Measurements from ENCODE around the gene RAB9B.

RAB9B gene

DNA sequence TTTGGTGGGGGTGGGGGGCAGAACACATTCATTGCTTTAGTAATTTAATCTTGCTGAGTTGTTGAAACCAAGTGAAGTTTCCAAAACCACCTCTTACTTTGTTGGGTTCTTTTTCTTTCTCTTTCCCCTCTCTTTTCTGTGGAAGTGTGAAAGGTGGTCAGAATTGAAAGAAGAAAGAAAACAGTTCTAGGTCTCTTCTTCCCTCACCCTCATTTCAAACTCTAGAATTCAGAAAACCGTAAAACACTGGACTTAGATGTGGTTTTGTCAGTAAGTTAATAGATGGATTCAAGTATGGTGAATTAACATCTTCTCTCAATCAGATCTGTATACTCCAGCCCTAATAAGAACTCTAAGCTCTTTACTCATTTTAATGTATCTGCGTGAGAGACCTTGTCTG, 31.7 kb downstream of the RAB9B start:
- Histone ChIP-seq H3K4me3 (ENCODE audit: low read depth, low read length) (no peak overlapping the region), H3K27ac (no peak overlapping the region), H3K9me3 (ENCODE audit: severe bottlenecking) (no peaks in the 10 kb centered on the region), H3K27me3 (ENCODE audit: insufficient read depth, low read depth, severe bottlenecking) (peaks cover 19% of the 10 kb centered on the region), H3K36me3 (no peaks in the 10 kb centered on the region)
- TF ChIP-seq, protein P1, sequence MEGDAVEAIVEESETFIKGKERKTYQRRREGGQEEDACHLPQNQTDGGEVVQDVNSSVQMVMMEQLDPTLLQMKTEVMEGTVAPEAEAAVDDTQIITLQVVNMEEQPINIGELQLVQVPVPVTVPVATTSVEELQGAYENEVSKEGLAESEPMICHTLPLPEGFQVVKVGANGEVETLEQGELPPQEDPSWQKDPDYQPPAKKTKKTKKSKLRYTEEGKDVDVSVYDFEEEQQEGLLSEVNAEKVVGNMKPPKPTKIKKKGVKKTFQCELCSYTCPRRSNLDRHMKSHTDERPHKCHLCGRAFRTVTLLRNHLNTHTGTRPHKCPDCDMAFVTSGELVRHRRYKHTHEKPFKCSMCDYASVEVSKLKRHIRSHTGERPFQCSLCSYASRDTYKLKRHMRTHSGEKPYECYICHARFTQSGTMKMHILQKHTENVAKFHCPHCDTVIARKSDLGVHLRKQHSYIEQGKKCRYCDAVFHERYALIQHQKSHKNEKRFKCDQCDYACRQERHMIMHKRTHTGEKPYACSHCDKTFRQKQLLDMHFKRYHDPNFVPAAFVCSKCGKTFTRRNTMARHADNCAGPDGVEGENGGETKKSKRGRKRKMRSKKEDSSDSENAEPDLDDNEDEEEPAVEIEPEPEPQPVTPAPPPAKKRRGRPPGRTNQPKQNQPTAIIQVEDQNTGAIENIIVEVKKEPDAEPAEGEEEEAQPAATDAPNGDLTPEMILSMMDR (IDR thresholded peaks at IDR 0.05; ENCODE audit: low read depth, low read length), result no peak
- DNase-seq, result no peak

DNA sequence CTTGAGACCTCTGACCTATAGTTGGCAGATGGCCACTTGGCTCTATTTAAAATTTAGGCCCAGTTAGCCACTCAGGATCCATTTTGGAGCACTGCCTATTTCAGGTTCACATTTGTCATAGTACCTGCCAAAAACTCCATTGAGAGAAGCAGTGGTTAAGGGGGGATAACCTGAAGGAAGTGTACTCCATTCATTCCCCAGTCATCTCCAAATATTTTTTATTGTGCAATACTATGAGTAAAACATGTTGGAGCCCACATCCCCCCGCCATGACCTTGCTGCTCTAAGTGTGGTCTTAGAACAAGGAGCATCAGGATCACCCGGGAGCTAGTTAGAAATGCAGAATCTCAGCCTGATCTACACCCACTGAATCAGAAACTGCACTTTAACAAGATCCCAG, 34.4 kb downstream of the RAB9B start:
- Histone ChIP-seq H3K36me3 (no peaks in the 10 kb centered on the region), H3K4me3 (ENCODE audit: low read depth, low read length) (no peak overlapping the region), H3K9me3 (ENCODE audit: severe bottlenecking) (no peaks in the 10 kb centered on the region), H3K27me3 (ENCODE audit: insufficient read depth, low read depth, severe bottlenecking) (peaks cover 23% of the 10 kb centered on the region), H3K27ac (no peak overlapping the region)
- DNase-seq, result no peak
- TF ChIP-seq, protein P1 (IDR thresholded peaks at IDR 0.05; ENCODE audit: low read depth, low read length), result no peak

DNA sequence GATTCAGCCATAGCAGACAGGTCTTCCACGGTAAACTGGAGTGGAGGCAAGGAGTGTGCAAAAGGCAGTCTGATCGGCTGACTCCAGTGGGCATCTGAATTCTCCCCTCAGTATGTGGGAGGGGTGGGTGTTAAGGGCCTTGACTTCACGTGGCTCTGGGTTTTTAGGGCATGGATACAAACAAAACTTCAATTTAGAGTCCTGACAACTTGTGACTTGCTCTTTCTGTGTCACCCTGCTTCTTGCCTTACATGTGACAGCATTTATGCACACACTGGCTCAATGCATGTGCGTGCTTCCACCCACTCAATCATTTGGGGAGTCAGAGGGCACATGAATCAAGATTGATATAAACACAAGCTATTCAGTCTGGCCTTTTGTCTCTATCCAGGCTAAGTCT, 37.9 kb downstream of the RAB9B start:
- H3K4me3 ChIP-seq (ENCODE audit: low read depth, low read length), result no peak overlapping the region
- no peak overlapping the region for H3K27ac ChIP-seq
- no peaks in the 10 kb centered on the region for H3K36me3 ChIP-seq
- TF ChIP-seq, protein P1 (IDR thresholded peaks at IDR 0.05; ENCODE audit: low read depth, low read length), result no peak
- peaks cover 37% of the 10 kb centered on the region for H3K27me3 ChIP-seq (ENCODE audit: insufficient read depth, low read depth, severe bottlenecking)
- no peaks in the 10 kb centered on the region for H3K9me3 ChIP-seq (ENCODE audit: severe bottlenecking)
- no peak for DNase-seq

DNA sequence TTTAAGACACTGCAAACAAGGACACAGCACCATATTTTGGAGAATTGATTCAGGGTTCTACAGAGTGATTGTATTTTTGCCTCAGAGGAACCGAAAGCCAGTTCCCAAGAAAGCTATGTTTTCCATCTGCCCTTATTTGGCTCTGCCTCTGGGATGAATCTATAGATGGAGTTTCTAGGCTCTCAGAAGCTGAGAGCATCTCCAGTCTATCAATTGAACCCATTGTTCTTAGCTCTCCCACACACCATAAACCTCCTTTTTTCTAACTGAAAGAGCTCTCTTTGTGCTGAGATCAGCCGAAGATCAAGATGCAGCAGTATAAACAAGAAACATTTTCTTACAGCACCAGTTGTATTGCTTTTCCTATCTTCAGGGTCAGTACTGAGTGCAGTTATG, 38.5 kb downstream of the RAB9B start:
- no peak overlapping the region for H3K27ac ChIP-seq
- DNase-seq, result no peak
- H3K27me3 ChIP-seq (ENCODE audit: insufficient read depth, low read depth, severe bottlenecking), result peaks cover 42% of the 10 kb centered on the region
- no peaks in the 10 kb centered on the region for H3K9me3 ChIP-seq (ENCODE audit: severe bottlenecking)
- TF ChIP-seq, protein P1 (IDR thresholded peaks at IDR 0.05; ENCODE audit: low read depth, low read length), result no peak
- H3K4me3 ChIP-seq (ENCODE audit: low read depth, low read length), result no peak overlapping the region
- no peaks in the 10 kb centered on the region for H3K36me3 ChIP-seq

DNA sequence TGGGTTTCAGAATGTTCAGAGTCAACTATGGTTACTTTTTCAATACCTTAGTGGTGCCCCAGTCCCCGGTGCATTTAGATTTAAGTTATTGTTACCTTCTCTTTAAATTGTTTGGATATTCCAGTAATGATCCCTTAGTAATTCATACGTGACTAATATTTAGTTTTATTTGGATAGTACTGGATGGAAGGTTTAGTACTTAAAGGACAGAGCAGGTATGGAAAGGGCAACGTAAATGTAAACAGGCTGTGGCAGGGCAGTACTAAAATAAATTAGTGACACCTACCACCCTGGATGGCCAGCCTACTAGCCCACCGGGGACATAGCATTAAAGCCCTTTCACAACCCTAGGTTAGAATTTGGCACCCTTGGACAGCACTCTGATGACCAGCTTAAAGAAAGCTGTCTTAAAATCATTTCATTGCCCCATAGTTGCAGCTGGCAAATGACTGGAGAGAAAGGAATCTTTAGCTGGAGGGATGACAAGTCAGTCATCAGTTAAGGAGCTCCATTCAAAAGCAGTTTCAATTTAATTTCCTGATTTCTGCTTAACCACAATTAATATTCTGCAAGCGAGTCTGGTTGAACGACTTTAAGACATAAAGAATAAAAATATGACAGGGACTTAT, 39.0 kb downstream of the RAB9B start:
- Histone ChIP-seq H3K27me3 (ENCODE audit: insufficient read depth, low read depth, severe bottlenecking) (peaks cover 45% of the 10 kb centered on the region), H3K9me3 (ENCODE audit: severe bottlenecking) (no peaks in the 10 kb centered on the region), H3K36me3 (no peaks in the 10 kb centered on the region), H3K27ac (no peak overlapping the region), H3K4me3 (ENCODE audit: low read depth, low read length) (no peak overlapping the region)
- no peak for DNase-seq
- TF ChIP-seq, protein P1 (IDR thresholded peaks at IDR 0.05; ENCODE audit: low read depth, low read length), result no peak
